Activated T-cell treated with anti-CD3 and anti-CD28 coated beads, Interleukin-2, amount 50 U/mL, for 48 hours (primary cell): Measurements from ENCODE around the gene PHKG2.
A peak's percentile ranks its signal among the peaks of the same experiment; 100 is the strongest.
"Not testable (repeated sequence)": the region's sequence is repeated elsewhere in the genome, so short reads cannot be mapped to it uniquely, and the experiment has no call there.

ENCODE experiments used
- DNase-seq, 2 experiments: peaks; one replicate each; pipeline ENCODE4 v3.0.0-alpha.2; 2020

Gene PHKG2, protein sequence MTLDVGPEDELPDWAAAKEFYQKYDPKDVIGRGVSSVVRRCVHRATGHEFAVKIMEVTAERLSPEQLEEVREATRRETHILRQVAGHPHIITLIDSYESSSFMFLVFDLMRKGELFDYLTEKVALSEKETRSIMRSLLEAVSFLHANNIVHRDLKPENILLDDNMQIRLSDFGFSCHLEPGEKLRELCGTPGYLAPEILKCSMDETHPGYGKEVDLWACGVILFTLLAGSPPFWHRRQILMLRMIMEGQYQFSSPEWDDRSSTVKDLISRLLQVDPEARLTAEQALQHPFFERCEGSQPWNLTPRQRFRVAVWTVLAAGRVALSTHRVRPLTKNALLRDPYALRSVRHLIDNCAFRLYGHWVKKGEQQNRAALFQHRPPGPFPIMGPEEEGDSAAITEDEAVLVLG

DNA sequence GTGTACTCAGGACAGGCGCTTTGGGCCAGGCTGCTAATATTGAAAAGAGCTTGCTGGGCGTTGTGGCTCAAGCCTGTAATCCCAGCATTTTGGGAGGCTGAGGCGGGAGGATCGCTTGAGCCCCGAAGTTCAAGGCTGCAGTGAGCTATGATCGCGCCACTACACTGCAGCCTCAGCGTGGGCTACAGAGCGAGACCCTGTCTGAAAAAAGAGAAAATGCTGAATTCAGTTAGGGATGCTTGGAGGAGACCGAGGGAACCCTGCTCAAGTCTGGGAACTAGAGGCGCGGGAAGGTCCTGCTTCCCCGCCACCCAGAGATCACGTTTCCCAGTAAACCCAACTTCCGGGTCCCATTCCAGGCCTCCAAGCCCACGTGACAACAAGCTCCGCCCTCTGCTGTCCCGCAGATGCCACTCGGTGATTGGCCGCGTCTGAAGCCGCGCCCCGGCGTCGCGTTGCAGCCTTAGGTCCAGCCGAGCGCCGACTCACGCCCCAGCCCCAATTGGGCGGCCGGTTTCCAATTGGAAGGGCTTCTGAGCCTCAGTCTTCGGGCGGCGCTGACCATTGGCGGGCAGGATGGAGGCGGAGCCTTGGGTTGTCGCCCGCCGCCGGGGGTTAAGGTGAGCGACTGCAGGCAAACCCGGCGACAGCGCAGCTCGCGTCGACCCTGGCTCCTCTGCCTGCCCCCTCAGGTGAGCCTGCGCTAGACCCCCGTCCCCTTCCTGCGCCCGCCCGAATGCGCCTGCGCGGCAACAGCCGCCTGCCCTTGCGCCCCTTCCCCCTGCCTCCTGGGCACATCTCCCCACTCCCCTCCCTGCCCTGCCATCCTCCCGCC, at the start of gene PHKG2:
TSS of gene PHKG2 (plus strand) at position 627 of the 835 bp plus-strand sequence. CDS start 396 bp downstream, outside the sequence.
- DNase-seq = peak; percentile 98 to 99

GRCh38 chr16:30698816-30699614, 49.2 kb upstream of the PHKG2 start, which contains the start of gene SRCAP:
Gene SRCAP (plus strand): TSS chr16:30699171. CDS start chr16:30700825, 1,654 bp downstream.
- DNase-seq = peak; percentile 94

DNA sequence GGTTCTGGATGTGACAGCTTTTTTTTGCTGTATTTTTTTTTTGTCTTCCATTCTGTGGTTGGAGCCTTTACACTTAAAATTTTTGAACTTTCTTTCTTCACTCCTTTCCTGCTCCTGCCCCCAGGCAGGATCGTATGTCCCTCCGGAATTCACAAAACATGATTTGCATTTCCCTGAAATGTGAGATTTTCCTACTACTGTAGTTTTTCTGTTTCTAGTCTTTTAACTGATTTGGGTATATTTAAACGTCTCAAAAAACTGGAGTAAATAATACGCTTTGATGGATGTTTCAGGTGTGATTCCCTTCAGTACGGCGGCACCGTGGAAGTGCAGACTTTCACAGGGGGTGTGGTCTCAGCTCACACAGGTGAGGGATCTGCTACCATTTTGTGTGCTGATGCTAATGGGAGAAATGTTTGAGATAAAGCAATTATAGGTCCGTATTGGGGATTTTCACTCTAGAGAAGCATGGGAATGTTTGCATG, 48.6 kb upstream of the PHKG2 start:
- no peak for DNase-seq

DNA sequence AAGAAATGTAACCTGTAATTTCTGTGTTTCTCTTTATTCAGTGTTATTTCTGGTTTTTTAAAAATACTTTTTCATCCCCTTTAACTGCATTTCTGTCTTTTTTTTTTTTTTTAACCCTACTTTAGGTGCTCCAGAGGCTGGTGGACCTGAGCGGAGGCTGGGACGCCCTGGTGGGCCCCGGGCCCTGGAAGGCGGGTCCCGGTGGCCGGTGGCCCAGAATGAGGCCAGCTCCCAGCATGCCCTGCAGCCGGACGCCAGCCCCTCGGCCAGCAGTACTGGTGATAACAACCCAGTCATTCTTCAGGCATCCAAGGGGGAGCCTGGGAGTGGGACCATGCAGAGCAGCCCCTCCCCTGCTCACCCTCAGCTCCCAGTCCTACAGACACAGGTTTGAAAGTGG, 47.7 kb upstream of the PHKG2 start:
- no peak for DNase-seq

GRCh38 chr16:30700971-30701370, 47.3 kb upstream of the PHKG2 start:
- no peak for DNase-seq

GRCh38 chr16:30703071-30703470, 45.2 kb upstream of the PHKG2 start:
- DNase-seq = not testable (repeated sequence)

DNA sequence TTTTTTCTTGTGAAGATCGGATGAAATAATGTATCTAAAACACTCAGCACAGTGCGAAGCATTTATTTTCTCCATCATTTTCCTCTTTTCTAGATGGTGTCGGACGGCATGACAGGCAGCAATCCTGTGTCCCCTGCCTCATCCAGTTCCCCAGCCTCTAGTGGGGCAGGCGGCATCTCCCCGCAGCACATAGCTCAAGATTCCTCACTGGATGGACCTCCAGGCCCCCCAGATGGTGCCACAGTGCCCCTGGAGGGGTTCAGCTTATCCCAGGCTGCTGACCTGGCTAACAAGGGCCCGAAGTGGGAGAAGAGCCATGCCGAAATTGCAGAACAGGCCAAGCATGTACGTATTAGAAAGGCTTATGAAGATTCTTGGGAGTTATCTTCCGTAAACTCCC, 44.3 kb upstream of the PHKG2 start:
- DNase-seq = no peak

- no peak for DNase-seq
These were observed 42.2 kb upstream of the PHKG2 start for GRCh38 chr16:30706046-30706445.

- no peak for DNase-seq
These were observed 37.3 kb upstream of the PHKG2 start for GRCh38 chr16:30710971-30711370.

DNA sequence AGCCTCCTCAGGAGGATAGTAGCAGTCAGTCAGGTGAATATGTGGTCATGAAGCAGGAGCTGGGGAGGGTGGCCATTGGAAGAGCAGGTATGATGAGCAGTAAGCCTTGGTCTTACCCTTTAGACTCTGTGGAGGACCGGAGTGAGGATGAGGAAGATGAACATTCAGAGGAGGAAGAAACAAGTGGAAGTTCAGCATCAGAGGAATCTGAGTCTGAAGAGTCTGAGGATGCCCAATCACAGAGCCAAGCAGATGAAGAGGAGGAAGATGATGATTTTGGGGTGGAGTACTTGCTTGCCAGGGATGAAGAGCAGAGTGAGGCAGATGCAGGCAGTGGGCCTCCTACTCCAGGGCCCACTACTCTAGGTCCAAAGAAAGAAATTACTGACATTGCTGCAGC, 36.5 kb upstream of the PHKG2 start:
- DNase-seq = no peak

DNA sequence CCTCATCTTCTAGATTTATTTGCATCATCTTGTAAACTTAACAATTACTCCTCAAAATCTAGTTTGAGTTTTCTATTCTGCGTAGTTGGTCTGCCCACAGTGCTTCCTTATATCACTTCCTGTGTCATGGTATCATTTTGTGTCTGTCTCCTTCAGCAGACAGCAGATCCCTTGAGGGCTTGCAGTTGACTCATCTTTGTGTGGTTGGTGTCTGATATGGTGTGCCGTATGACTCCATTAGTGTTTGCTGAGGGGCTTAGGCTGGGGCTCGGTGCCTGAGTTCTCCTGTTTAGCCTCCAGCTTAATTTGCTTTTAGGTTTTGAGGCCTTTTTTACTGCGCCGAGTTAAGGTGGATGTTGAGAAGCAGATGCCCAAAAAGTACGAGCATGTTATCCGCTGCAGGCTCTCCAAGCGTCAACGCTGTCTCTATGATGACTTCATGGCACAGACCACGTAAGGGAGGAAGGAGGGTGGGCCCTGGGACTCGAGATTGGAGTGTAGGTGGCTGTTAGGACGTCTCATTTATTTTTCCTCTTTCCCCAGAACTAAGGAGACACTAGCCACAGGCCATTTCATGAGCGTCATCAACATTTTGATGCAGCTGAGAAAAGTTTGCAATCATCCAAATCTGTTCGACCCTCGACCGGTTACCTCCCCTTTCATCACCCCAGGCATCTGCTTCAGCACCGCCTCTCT, 32.3 kb upstream of the PHKG2 start:
- DNase-seq = peak; percentile 52 to 59

DNA sequence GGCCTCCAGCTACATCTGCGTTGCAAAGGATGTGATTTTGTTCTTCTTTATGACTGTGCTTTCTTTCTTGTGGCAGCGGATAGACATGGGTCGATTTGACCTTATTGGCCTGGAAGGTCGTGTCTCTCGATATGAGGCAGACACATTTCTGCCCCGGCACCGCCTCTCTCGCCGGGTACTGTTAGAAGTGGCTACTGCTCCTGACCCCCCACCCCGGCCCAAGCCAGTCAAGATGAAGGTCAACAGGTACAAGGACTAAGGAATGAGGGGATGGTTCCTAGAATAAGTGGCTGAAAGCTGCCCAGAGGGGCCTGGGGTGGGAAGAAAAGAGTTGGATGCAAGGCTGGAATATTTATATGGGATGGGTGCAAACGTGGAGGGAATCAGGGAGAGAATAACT, 28.1 kb upstream of the PHKG2 start:
- no peak for DNase-seq

DNA sequence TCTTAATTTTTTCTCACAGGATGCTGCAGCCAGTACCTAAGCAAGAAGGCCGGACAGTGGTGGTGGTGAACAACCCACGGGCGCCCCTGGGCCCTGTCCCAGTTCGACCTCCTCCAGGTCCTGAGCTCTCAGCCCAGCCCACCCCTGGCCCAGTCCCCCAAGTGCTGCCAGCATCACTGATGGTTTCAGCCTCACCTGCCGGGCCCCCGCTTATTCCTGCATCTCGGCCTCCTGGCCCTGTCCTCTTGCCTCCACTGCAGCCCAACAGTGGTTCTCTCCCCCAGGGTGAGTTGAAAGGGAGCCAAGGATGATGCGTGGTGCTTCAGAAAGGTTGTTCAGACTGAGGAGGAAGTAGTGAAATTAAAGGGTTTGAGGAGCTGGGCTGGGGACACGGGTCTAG, 27.5 kb upstream of the PHKG2 start:
- no peak for DNase-seq

DNA sequence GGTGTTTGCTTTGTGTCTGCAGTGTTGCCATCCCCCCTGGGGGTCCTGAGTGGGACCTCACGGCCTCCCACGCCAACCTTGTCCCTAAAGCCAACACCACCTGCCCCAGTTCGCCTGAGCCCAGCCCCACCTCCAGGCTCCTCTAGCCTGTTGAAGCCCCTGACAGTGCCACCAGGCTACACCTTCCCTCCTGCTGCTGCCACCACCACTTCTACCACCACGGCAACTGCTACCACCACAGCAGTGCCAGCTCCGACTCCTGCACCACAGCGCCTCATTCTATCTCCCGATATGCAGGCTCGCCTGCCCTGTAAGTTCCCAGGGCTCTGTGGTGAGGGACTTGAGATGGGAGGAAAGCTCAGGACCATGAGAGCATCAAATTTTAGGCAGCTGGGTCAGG, 27.1 kb upstream of the PHKG2 start:
- DNase-seq = no peak

DNA sequence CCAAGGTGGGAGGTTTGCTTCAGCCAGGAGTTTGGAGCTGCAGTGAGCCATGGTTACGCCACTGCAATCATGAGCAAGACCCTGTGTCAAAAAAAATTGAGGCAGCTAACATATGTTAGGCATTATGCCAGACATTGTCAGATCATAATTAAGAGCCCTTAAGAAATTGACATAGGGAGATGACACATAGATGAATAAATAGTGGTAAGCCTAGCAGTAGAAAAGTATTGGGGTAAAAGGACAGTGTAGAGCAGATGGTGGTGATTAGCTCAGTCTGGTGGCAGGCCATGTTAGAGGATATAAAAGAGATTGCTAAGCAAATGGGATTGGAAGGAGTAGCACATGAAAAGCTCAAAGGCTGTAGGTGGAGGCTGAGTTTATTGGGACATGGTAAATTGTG, 26.6 kb upstream of the PHKG2 start:
- no peak for DNase-seq

GRCh38 chr16:30722443-30722842, 25.8 kb upstream of the PHKG2 start:
- no peak for DNase-seq

- DNase-seq = no peak
These were observed 25.3 kb upstream of the PHKG2 start for GRCh38 chr16:30722916-30723315.

DNA sequence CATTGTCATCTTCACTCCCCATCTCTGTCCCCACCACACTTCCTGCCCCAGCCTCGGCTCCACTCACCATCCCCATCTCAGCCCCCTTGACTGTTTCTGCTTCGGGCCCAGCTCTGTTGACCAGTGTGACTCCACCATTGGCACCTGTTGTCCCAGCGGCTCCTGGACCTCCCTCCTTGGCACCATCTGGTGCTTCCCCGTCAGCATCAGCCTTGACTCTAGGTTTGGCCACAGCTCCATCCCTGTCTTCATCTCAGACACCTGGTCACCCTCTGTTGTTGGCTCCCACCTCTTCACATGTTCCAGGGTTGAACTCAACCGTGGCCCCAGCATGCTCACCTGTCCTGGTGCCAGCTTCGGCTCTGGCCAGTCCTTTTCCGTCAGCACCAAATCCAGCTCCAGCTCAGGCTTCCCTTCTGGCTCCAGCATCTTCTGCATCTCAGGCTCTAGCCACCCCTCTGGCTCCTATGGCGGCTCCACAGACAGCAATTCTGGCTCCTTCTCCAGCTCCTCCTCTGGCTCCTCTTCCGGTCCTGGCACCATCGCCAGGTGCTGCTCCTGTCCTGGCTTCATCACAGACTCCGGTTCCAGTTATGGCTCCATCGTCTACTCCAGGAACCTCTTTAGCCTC, 24.4 kb upstream of the PHKG2 start:
- no peak for DNase-seq

GRCh38 chr16:30724641-30725417, 23.4 kb upstream of the PHKG2 start:
- DNase-seq = no peak

- DNase-seq = no peak
These were observed 22.8 kb upstream of the PHKG2 start for GRCh38 chr16:30725418-30725792.

DNA sequence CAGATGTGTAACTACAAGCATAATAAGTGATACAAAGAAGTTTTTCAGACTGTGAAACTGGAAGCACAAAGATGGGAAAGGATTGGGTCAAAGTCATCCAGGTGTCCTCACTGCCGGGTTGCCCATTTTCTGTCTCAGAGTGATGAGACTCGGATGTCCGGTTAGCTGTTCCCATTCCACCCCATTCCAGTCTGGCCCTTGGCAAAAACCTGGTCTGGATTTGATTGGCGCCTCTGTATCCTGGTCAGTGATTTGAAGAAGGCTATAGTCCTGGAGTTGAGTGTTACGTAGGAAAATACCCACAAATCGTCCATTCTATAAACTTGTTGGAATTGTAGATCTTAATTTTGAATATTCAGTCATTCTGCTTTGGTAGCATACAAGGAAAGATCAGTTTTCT, 19.9 kb upstream of the PHKG2 start:
- no peak for DNase-seq
